Measurements from ENCODE around the gene C2orf76.

The C2orf76 gene

GRCh38 chr2:119255760-119256581, 110.7 kb downstream of the C2orf76 start:
- H3K27me3 ChIP-seq (ENCODE audit: insufficient read depth, poor library complexity, severe bottlenecking): no peaks in the 10 kb centered on the region
- no peak overlapping the region for H3K27ac ChIP-seq (replicated peaks)
- no peak for TF ChIP-seq SPI1 (IDR thresholded peaks at IDR 0.05; ENCODE audit: borderline replicate concordance, low read depth)
- TF ChIP-seq CTCF (IDR thresholded peaks at IDR 0.05; ENCODE audit: insufficient read depth, low read length): no peak
- no peak for TF ChIP-seq GABPA (IDR thresholded peaks at IDR 0.05; ENCODE audit: low read depth)
- no peak for TF ChIP-seq POLR2AphosphoS5 (IDR thresholded peaks at IDR 0.05; ENCODE audit: low read depth)
- no peak overlapping the region for H3K4me3 ChIP-seq (replicated peaks; ENCODE audit: insufficient read depth, low read length)
- no peak for DNase-seq (ENCODE audit: low read depth in 1 of 2, low spot score in 1 of 2)

- no peaks in the 10 kb centered on the region for H3K27me3 ChIP-seq (ENCODE audit: insufficient read depth, poor library complexity, severe bottlenecking)
- TF ChIP-seq POLR2AphosphoS5 (IDR thresholded peaks at IDR 0.05; ENCODE audit: low read depth) (no peak), SPI1 (IDR thresholded peaks at IDR 0.05; ENCODE audit: borderline replicate concordance, low read depth) (no peak), GABPA (IDR thresholded peaks at IDR 0.05; ENCODE audit: low read depth) (no peak), CTCF (IDR thresholded peaks at IDR 0.05; ENCODE audit: insufficient read depth, low read length) (no peak)
- TF ChIP-seq, protein P1, sequence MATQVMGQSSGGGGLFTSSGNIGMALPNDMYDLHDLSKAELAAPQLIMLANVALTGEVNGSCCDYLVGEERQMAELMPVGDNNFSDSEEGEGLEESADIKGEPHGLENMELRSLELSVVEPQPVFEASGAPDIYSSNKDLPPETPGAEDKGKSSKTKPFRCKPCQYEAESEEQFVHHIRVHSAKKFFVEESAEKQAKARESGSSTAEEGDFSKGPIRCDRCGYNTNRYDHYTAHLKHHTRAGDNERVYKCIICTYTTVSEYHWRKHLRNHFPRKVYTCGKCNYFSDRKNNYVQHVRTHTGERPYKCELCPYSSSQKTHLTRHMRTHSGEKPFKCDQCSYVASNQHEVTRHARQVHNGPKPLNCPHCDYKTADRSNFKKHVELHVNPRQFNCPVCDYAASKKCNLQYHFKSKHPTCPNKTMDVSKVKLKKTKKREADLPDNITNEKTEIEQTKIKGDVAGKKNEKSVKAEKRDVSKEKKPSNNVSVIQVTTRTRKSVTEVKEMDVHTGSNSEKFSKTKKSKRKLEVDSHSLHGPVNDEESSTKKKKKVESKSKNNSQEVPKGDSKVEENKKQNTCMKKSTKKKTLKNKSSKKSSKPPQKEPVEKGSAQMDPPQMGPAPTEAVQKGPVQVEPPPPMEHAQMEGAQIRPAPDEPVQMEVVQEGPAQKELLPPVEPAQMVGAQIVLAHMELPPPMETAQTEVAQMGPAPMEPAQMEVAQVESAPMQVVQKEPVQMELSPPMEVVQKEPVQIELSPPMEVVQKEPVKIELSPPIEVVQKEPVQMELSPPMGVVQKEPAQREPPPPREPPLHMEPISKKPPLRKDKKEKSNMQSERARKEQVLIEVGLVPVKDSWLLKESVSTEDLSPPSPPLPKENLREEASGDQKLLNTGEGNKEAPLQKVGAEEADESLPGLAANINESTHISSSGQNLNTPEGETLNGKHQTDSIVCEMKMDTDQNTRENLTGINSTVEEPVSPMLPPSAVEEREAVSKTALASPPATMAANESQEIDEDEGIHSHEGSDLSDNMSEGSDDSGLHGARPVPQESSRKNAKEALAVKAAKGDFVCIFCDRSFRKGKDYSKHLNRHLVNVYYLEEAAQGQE (IDR thresholded peaks at IDR 0.05; ENCODE audit: insufficient replicate concordance, low read depth): no peak
- no peak overlapping the region for H3K27ac ChIP-seq (replicated peaks)
Observed at GRCh38 chr2:119254601-119255080, 112.0 kb downstream of the C2orf76 start.

GRCh38 chr2:119253760-119254600, 112.7 kb downstream of the C2orf76 start:
- DNase-seq (ENCODE audit: low read depth in 1 of 2, low spot score in 1 of 2): no peak
- Histone ChIP-seq H3K27me3 (ENCODE audit: insufficient read depth, poor library complexity, severe bottlenecking) (no peaks in the 10 kb centered on the region), H3K27ac (replicated peaks) (no peak overlapping the region), H3K4me3 (replicated peaks; ENCODE audit: insufficient read depth, low read length) (no peak overlapping the region)
- TF ChIP-seq CTCF (IDR thresholded peaks at IDR 0.05; ENCODE audit: insufficient read depth, low read length): no peak
- no peak for TF ChIP-seq POLR2AphosphoS5 (IDR thresholded peaks at IDR 0.05; ENCODE audit: low read depth)
- no peak for TF ChIP-seq GABPA (IDR thresholded peaks at IDR 0.05; ENCODE audit: low read depth)
- TF ChIP-seq, protein P1 (IDR thresholded peaks at IDR 0.05; ENCODE audit: insufficient replicate concordance, low read depth): no peak
- no peak for TF ChIP-seq SPI1 (IDR thresholded peaks at IDR 0.05; ENCODE audit: borderline replicate concordance, low read depth)

More at GRCh38 chr2:119254601-119255080, 112.0 kb downstream of the C2orf76 start:
- DNase-seq (ENCODE audit: low read depth in 1 of 2, low spot score in 1 of 2): no peak
- H3K4me3 ChIP-seq (replicated peaks; ENCODE audit: insufficient read depth, low read length): no peak overlapping the region
